Testis (tissue), 3 donors: ENCODE measurements around the gene CHMP1A. TPM values are rescaled to one million over a fixed set of nuclear protein-coding genes. Genes with fewer than 3 reads are reported as not detected.
"Not testable (repeated sequence)": the region's sequence is repeated elsewhere in the genome, so short reads cannot be mapped to it uniquely, and the experiment has no call there.

Experiments used
- DNase-seq: peaks from one replicate; pipeline ENCODE4 v3.0.0-alpha.2; 2019
- H3K27ac ChIP-seq, 2 donors: fragments of 200-600 bp; sonication (generic); one replicate each; pipeline ENCODE4 v1.5.1; 2019
- H3K27me3 ChIP-seq: fragments of 200-600 bp; sonication (generic); one replicate; pipeline ENCODE4 v1.5.1; 2019
- H3K36me3 ChIP-seq: fragments of 200-600 bp; sonication (generic); one replicate; pipeline ENCODE4 v1.5.1; 2017; ENCODE audit warnings: low read depth; ENCODE audit errors: missing control alignments
- H3K4me1 ChIP-seq: fragments of 200-600 bp; sonication (generic); one replicate; pipeline ENCODE4 v1.5.1; 2019
- H3K4me3 ChIP-seq, 2 donors: fragments of 200-600 bp; sonication (generic); one replicate each; pipeline ENCODE4 v1.5.1; 2017 to 2019
- H3K9me3 ChIP-seq: fragments of 200-600 bp; sonication (generic); one replicate; pipeline ENCODE4 v1.5.1; 2017
- CTCF ChIP-seq, 3 experiments: fragments of 450-650 bp in 2 of 3; fragments of 200-600 bp in 1 of 3; sonication (generic) in 1 of 3; IDR thresholded peaks; one replicate each; pipeline ENCODE4 v1.5.1; 2016 to 2019; ENCODE audit warnings: antibody characterized with exemption in 3 of 3, mild to moderate bottlenecking in 2 of 3, moderate library complexity in 1 of 3
- POLR2A ChIP-seq: fragments of 450-650 bp; IDR thresholded peaks from one replicate; pipeline ENCODE4 v1.6.1; 2017; ENCODE audit warnings: antibody characterized with exemption, mild to moderate bottlenecking, moderate library complexity
- WGBS, 2 donors: methylation state at CpG; one replicate each; pipeline ENCODE4 v1.1.5; 2018; 5-methylcytosine and 5-hydroxymethylcytosine counted together
- intact Hi-C: fragments of 100-400 bp; cut with DNase I; formaldehyde crosslinking; loops from one replicate; pipeline ENCODE4 v1.15.1; 2023; ENCODE audit warnings: low total_unique reads
- polyA plus RNA-seq: library from polyadenylated mRNA; stranded (reverse); fragments of 350-450 nt; fragmentation: Illumina TruSeq; extraction: RNeasy Lipid Tissue Mini Kit (QIAGEN cat#74804); gene quantifications from one replicate; pipeline ENCODE4 v1.2.3, GENCODE V29; 2014; ENCODE audit warnings: low read depth, low replicate concordance; ENCODE audit not compliant: insufficient read depth
- total RNA-seq, 2 donors: library from RNA; depleted of rRNA; stranded (reverse); fragments of >200 nt; gene quantifications; one replicate each; pipeline ENCODE4 v1.2.3, GENCODE V29; 2016

The CHMP1A gene
- total and polyA plus RNA-seq, 3 donors from 2014 or later, result 90.0 to 123 (median 106) TPM

GRCh38 chr16:89691231-89691985, 33.9 kb upstream of the CHMP1A start:
- Histone ChIP-seq H3K36me3 (no peaks in the 10 kb centered on the region), H3K4me3 (no peak overlapping the region), H3K9me3 (no peaks in the 10 kb centered on the region), H3K27ac (no peak overlapping the region), H3K4me1 (peaks cover 7% of the 10 kb centered on the region), H3K27me3 (no peaks in the 10 kb centered on the region)
- no peak for DNase-seq
- intact Hi-C loops, result no loop called here
- TF ChIP-seq POLR2A (no peak), CTCF (IDR thresholded peaks at IDR 0.05) (no peak)
- 96 to 97% methylated on average over 20 to 21 of the region's 21 CpGs for WGBS, 2 donors

- TF ChIP-seq POLR2A (no peak), CTCF (IDR thresholded peaks at IDR 0.05) (no peak)
- WGBS, 2 donors, result 95 to 96% methylated on average over 16 of the region's 16 CpGs
- intact Hi-C loops, result no loop called here
- no peak overlapping the region for H3K27ac ChIP-seq
- no peaks in the 10 kb centered on the region for H3K9me3 ChIP-seq
- no peaks in the 10 kb centered on the region for H3K27me3 ChIP-seq
- H3K4me1 ChIP-seq, result peaks cover 7% of the 10 kb centered on the region
- no peak for DNase-seq
- H3K4me3 ChIP-seq, result no peak overlapping the region
- H3K36me3 ChIP-seq, result no peaks in the 10 kb centered on the region
Observed at GRCh38 chr16:89690392-89690901, 32.9 kb upstream of the CHMP1A start.

GRCh38 chr16:89689621-89690020, 32.1 kb upstream of the CHMP1A start:
- intact Hi-C loops, H3K27ac ChIP-seq, H3K4me1 ChIP-seq, H3K27me3 ChIP-seq, H3K9me3 ChIP-seq, DNase-seq, H3K36me3 ChIP-seq, H3K4me3 ChIP-seq: not testable (repeated sequence)
- WGBS, 2 donors, result 86 to 93% methylated on average over 4 of the region's 4 CpGs

GRCh38 chr16:89689142-89689541, 31.6 kb upstream of the CHMP1A start:
- no peak overlapping the region for H3K27ac ChIP-seq
- no peak for TF ChIP-seq POLR2A
- TF ChIP-seq CTCF (IDR thresholded peaks at IDR 0.05), result no peak
- no peak overlapping the region for H3K4me3 ChIP-seq
- no peaks in the 10 kb centered on the region for H3K36me3 ChIP-seq
- 93 to 95% methylated on average over 13 of the region's 13 CpGs for WGBS, 2 donors
- DNase-seq, result no peak
- H3K4me1 ChIP-seq, result peaks cover 7% of the 10 kb centered on the region
- no peaks in the 10 kb centered on the region for H3K27me3 ChIP-seq
- intact Hi-C loops, result no loop called here
- no peaks in the 10 kb centered on the region for H3K9me3 ChIP-seq

GRCh38 chr16:89688395-89688794, 30.9 kb upstream of the CHMP1A start:
- H3K27ac ChIP-seq, result no peak overlapping the region
- intact Hi-C loops, result no loop called here
- DNase-seq, result no peak
- TF ChIP-seq POLR2A (no peak), CTCF (IDR thresholded peaks at IDR 0.05) (no peak)
- no peak overlapping the region for H3K4me3 ChIP-seq
- H3K36me3 ChIP-seq, result no peaks in the 10 kb centered on the region
- no peaks in the 10 kb centered on the region for H3K9me3 ChIP-seq
- H3K27me3 ChIP-seq, result no peaks in the 10 kb centered on the region
- 88 to 92% methylated on average over 5 of the region's 5 CpGs for WGBS, 2 donors
- peaks cover 7% of the 10 kb centered on the region for H3K4me1 ChIP-seq
